ENCODE data around the gene KIFC1. TPM values are rescaled to one million over a fixed set of nuclear protein-coding genes. Genes with fewer than 3 reads are reported as not detected.
A peak's percentile ranks its signal among the peaks of the same experiment; 100 is the strongest.

Gene KIFC1
- polyA plus RNA-seq, 1 of the 3 experiments (the other 2 are of a cell fraction): 35.9 TPM

DNA sequence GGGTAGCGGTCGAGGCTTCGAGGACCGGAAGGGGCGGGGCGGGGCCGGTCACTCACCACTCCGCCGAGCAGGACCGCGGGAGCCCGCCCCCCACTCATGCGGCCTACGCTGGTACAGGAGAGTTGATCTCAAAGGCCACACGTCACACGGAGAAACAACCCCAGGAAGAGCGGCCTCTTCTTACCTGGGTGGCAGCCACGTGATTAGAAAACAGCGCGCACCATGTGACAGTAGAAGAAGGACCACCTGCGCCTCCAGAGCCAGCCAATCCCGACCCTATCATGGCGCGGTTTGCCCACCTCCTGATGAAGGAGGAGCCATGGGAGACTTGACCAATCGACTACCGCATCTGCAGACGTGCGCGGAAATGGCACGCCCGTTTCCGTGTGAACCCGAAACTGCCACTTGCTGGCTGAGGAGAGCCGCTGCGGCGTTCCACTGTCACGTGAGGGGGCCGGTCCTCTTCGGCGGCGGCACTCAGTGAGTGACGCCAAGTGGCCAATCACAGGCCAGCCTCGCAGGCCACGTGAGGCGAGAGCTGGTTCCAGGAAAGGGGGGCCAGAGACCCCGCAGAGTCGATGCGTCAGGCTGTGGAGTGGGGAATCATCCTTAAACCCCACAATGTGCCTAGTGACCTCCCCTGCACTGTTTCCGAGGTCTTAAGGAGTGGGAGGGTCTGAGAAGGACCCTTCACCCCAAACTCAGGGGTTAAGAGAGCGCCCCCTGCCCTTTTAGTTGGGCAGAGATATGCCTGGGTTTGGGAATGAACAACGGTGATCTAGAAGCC is 26.5 kb downstream of the KIFC1 start, which contains the start of gene CUTA (continued):
- TF ChIP-seq EZH2phosphoT487 (IDR thresholded peaks at IDR 0.05; ENCODE audit: borderline replicate concordance, low read depth): no peak
- TF ChIP-seq RAD21 (IDR thresholded peaks at IDR 0.05; ENCODE audit: low read length): no peak
- TF ChIP-seq GABPA (IDR thresholded peaks at IDR 0.05; ENCODE audit: low read depth): peak; percentile 72
- TF ChIP-seq JUND (IDR thresholded peaks at IDR 0.05): no peak; the same call in 1 of the 2 replicates
- no peak for TF ChIP-seq FOXM1 (IDR thresholded peaks at IDR 0.05; ENCODE audit: low read depth)
- TF ChIP-seq TEAD4 (IDR thresholded peaks at IDR 0.05; ENCODE audit: borderline replicate concordance, insufficient read depth): no peak
- TF ChIP-seq, protein P1, sequence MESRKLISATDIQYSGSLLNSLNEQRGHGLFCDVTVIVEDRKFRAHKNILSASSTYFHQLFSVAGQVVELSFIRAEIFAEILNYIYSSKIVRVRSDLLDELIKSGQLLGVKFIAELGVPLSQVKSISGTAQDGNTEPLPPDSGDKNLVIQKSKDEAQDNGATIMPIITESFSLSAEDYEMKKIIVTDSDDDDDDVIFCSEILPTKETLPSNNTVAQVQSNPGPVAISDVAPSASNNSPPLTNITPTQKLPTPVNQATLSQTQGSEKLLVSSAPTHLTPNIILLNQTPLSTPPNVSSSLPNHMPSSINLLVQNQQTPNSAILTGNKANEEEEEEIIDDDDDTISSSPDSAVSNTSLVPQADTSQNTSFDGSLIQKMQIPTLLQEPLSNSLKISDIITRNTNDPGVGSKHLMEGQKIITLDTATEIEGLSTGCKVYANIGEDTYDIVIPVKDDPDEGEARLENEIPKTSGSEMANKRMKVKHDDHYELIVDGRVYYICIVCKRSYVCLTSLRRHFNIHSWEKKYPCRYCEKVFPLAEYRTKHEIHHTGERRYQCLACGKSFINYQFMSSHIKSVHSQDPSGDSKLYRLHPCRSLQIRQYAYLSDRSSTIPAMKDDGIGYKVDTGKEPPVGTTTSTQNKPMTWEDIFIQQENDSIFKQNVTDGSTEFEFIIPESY (IDR thresholded peaks at IDR 0.05; ENCODE audit: borderline replicate concordance, low read depth): no peak
- TF ChIP-seq, protein P2, sequence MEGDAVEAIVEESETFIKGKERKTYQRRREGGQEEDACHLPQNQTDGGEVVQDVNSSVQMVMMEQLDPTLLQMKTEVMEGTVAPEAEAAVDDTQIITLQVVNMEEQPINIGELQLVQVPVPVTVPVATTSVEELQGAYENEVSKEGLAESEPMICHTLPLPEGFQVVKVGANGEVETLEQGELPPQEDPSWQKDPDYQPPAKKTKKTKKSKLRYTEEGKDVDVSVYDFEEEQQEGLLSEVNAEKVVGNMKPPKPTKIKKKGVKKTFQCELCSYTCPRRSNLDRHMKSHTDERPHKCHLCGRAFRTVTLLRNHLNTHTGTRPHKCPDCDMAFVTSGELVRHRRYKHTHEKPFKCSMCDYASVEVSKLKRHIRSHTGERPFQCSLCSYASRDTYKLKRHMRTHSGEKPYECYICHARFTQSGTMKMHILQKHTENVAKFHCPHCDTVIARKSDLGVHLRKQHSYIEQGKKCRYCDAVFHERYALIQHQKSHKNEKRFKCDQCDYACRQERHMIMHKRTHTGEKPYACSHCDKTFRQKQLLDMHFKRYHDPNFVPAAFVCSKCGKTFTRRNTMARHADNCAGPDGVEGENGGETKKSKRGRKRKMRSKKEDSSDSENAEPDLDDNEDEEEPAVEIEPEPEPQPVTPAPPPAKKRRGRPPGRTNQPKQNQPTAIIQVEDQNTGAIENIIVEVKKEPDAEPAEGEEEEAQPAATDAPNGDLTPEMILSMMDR (IDR thresholded peaks at IDR 0.05): peak; percentile 41
- TF ChIP-seq NRF1 (IDR thresholded peaks at IDR 0.05; ENCODE audit: low read depth, low read length): peak; percentile 23; the same call in 1 of the 2 replicates
- TF ChIP-seq MXI1 (IDR thresholded peaks at IDR 0.05; ENCODE audit: low read depth, low read length): peak; percentile 95
- TF ChIP-seq ELF1 (IDR thresholded peaks at IDR 0.05): peak; percentile 89
- peak; percentile 70 for TF ChIP-seq CHD2 (IDR thresholded peaks at IDR 0.05; ENCODE audit: low read length, partially characterized antibody)
- peak; percentile 67 for TF ChIP-seq RCOR1 (IDR thresholded peaks at IDR 0.05; ENCODE audit: low read length)
- no peak; a peak in 1 of 4 replicates for TF ChIP-seq EP300 (IDR thresholded peaks at IDR 0.05; ENCODE audit: borderline replicate concordance in 1 of 2, low read depth in 1 of 2, low read length in 1 of 2)
- TF ChIP-seq, protein P3, sequence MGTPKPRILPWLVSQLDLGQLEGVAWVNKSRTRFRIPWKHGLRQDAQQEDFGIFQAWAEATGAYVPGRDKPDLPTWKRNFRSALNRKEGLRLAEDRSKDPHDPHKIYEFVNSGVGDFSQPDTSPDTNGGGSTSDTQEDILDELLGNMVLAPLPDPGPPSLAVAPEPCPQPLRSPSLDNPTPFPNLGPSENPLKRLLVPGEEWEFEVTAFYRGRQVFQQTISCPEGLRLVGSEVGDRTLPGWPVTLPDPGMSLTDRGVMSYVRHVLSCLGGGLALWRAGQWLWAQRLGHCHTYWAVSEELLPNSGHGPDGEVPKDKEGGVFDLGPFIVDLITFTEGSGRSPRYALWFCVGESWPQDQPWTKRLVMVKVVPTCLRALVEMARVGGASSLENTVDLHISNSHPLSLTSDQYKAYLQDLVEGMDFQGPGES (IDR thresholded peaks at IDR 0.05; ENCODE audit: low read depth, low read length): peak; percentile 40; the same call in 1 of the 2 replicates
- TF ChIP-seq GATA2 (CRISPR knock-in tag; IDR thresholded peaks at IDR 0.05): no peak
- peak; percentile 88 for TF ChIP-seq RFX5 (IDR thresholded peaks at IDR 0.05; ENCODE audit: low read length)
- peak; percentile 33; the same call in 1 of the 2 replicates for TF ChIP-seq FOSL2 (IDR thresholded peaks at IDR 0.05; ENCODE audit: borderline replicate concordance, low read depth)
- 0 out of 2 replicates have a peak, but pooled peaks have one; percentile 39 for TF ChIP-seq YY1 (IDR thresholded peaks at IDR 0.05; ENCODE audit: low read depth)
- TF ChIP-seq, protein P4, sequence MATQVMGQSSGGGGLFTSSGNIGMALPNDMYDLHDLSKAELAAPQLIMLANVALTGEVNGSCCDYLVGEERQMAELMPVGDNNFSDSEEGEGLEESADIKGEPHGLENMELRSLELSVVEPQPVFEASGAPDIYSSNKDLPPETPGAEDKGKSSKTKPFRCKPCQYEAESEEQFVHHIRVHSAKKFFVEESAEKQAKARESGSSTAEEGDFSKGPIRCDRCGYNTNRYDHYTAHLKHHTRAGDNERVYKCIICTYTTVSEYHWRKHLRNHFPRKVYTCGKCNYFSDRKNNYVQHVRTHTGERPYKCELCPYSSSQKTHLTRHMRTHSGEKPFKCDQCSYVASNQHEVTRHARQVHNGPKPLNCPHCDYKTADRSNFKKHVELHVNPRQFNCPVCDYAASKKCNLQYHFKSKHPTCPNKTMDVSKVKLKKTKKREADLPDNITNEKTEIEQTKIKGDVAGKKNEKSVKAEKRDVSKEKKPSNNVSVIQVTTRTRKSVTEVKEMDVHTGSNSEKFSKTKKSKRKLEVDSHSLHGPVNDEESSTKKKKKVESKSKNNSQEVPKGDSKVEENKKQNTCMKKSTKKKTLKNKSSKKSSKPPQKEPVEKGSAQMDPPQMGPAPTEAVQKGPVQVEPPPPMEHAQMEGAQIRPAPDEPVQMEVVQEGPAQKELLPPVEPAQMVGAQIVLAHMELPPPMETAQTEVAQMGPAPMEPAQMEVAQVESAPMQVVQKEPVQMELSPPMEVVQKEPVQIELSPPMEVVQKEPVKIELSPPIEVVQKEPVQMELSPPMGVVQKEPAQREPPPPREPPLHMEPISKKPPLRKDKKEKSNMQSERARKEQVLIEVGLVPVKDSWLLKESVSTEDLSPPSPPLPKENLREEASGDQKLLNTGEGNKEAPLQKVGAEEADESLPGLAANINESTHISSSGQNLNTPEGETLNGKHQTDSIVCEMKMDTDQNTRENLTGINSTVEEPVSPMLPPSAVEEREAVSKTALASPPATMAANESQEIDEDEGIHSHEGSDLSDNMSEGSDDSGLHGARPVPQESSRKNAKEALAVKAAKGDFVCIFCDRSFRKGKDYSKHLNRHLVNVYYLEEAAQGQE (IDR thresholded peaks at IDR 0.05; ENCODE audit: low read depth, low read length): no peak

Data from SK-N-SH (cell line).